HG03571 (cell line): Measurements from ENCODE around the gene NUAK1.

Source experiments
- ATAC-seq: cut with Tn5 transposase; IDR thresholded peaks from one replicate; pipeline ENCODE4 v1.9.1; 2021; ENCODE audit not compliant: unreplicated experiment

NUAK1 gene

DNA sequence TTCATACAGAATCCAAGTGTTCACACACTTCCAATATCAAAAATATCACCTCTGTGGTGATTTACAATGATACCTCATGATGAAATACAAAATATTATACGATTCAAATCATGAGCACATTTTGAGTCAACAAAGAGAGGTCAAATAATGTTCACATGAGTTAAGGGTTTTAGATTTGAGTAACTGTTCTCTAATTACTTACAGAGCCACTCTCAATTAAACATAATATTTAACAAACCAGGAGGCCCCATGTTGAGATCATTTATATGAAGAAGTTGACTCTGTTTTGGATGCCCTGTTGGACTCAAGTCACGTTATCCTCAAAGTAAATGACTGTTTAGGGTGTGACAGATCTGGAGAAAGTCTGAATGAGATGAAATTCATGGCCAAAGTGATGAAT lies 53.5 kb downstream of the NUAK1 start:
- no peak for ATAC-seq

DNA sequence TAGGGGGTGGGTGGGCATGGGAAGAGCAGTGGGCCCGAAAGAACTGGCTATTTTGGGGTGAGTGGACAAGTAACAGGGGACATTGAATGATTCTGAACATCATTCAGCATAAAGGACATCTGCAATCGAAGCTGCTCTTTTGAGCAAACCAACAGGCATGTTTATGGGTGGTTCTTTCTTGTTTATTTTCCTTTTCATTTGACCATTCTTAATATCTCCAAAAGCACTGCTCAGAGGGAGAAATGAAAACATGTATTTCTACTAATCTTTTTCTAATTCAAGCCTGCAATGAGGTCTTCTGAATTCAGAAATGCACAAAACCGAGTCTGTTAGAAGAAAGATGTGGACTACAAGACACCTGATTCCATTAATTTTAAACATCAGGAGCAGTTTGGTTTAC lies 54.0 kb downstream of the NUAK1 start:
- no peak for ATAC-seq

- no peak for ATAC-seq
Observed at GRCh38 chr12:106084014-106084671, 54.6 kb downstream of the NUAK1 start.

GRCh38 chr12:106082216-106083175 lies 56.3 kb downstream of the NUAK1 start:
- ATAC-seq: no peak

DNA sequence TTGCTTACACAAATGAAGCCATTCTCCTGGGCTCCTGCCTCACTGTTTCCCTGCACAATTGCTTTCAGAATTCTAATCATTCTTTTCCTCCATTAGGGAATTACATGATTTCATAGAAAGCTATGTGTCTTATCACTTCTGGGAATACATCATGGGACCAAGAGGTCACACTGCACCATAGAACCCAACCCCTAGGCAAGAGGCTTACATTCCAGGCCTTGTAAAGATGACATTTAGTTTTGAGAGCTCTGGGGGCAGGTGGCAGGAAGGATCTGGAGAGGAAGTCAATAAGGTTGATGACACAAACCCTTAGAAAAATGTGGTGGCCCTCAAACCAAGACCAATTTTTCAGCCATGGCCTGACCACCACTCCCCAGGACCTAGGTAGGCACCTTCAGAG lies 57.1 kb downstream of the NUAK1 start:
- ATAC-seq: no peak

GRCh38 chr12:106080791-106081170 lies 58.0 kb downstream of the NUAK1 start:
- no peak for ATAC-seq

DNA sequence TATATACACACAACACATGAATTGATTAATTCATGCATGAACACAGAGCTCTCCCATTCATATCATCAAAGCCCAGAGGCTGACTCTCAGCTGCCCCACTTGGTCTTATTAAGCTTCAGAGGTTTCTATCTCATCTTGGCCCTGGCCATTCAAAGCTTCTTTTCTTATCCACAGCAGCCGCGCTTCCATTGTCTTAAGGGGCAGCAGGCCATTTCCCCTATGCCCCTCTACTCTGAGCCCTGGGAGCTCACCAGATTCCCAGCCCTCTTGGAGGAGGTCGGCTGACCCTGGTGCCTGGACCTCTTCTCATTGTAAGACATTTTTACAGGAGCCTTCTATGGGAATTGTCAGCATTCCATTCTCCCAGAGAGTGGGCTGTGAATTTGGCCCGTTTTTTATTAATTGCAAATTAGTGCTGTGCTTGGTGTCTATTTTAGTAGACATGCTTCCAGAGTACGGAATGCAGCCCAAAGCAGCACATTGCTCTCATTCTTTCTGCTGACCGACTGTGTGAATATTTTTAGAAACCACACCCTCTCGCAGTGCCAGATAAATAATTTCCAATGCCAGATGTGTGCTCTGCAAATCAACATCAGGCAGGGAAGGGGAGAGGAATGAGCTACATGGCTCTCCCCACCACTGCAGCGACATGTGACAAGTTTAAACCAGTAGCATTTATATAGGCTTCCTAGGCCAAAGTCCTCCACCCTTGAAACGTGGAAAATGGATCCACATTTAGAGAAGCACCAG lies 58.5 kb downstream of the NUAK1 start:
- no peak for ATAC-seq

GRCh38 chr12:106079148-106079738 lies 59.5 kb downstream of the NUAK1 start:
- no peak for ATAC-seq

- no peak for ATAC-seq
Observed at GRCh38 chr12:106078358-106079010, 60.3 kb downstream of the NUAK1 start.

DNA sequence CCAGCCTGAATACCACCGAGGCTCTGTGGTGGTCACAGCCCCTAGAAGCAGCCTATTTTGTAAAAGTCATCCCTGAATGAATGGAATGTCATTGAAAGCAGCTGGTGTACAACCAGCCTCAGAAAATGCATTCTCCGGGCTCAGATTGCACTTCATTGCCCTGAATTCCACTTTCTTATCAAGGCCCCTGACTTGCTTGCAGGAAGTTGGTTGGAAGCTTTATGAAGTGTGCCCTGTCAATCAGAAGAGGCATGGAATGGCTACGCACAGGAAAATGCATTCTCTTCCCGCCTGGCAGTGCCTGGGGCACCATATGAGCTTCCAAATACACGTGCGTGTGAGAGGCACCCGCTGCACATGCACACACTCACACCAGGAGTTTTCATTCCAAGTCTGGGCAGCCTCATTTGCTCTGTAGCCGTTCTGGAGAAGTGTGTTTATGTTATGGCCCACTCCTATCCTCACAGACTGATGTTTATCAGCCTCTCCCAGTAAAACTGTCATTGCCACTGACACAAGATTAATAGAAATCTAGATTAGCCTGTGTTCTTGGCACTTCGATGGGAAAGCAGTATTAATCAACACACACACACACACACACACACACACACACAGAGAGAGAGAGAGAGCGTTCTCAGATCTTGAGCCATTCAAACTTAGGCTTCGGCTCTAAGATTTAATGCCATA lies 63.9 kb downstream of the NUAK1 start:
- no peak for ATAC-seq

GRCh38 chr12:106074361-106074705 lies 64.4 kb downstream of the NUAK1 start:
- ATAC-seq: no peak

GRCh38 chr12:106073179-106073578 lies 65.6 kb downstream of the NUAK1 start:
- no peak for ATAC-seq

GRCh38 chr12:106072751-106073150 lies 66.0 kb downstream of the NUAK1 start:
- no peak for ATAC-seq

- ATAC-seq: no peak
Observed at GRCh38 chr12:106071686-106072085, 67.1 kb downstream of the NUAK1 start.

DNA sequence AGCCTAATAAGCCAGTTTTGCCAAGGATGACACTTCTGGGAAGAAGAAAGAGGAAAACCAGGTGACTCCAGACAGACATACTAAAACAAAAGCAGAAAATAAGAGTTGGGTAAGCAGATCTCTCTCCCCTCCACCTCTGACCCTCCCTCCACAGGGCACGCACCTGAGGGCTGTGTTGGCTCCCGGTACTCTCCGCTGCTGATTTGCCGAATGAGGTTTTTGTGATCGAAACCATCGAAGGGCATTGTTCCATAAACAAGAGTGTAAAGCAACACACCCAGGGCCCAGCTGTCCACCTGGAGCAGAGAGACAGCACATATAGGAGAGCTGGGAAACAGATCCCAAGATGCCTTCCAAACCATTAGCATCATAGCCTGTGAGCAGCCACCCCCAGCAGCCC lies 68.1 kb downstream of the NUAK1 start:
- no peak for ATAC-seq

DNA sequence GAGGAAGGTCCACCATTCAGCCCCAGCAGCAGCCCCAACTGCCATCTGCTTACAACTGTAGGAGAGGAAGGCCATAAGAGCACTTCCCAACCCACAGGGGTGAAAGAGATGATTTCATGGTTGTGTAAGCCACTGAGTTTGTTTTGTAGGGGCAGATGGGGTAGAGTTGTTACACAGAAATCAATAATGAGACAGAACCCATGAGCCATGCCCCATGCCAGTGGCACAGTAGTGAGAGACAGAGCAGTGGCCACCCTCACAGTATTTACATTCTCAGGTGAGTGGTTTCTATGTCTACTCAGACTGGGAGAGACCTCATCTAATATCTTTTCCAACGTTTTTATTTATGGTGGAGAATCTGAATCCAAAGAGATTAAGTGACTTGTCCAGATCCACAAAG lies 68.6 kb downstream of the NUAK1 start:
- ATAC-seq: no peak

GRCh38 chr12:106068296-106068695 lies 70.5 kb downstream of the NUAK1 start:
- no peak for ATAC-seq

GRCh38 chr12:106067606-106068205 lies 71.0 kb downstream of the NUAK1 start:
- ATAC-seq: no peak

DNA sequence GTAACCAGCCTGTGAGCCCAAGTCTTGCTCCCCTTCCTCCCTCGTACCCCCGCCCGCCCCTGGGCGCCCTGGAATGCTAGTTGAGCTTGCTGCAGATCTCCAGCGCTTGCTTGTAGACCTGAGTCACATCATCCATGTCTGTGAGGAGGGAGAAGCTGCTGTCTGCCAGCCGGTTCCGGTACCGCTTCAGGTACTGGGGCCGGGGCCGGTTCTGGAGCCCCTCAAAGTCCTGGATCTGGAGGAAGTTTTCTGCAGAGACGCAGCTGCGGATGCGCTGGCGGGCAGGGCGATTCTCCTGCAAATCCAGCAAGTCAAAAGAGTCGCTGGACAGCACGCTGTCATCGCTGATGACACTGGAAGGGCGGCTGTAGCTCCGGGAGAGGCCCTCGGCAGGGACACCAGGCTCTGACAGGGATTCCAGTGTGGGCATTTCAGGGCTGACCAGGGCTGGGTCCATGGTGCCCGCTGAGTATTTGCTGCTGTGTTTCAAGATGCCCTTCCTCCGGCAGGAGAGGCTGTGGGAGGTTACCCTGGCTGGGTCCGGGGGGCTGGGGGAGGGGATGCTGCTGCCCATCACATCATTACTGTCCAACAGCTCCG lies 71.9 kb downstream of the NUAK1 start:
- no peak for ATAC-seq
